Measurements from ENCODE around the gene PSAP.

PSAP gene

DNA sequence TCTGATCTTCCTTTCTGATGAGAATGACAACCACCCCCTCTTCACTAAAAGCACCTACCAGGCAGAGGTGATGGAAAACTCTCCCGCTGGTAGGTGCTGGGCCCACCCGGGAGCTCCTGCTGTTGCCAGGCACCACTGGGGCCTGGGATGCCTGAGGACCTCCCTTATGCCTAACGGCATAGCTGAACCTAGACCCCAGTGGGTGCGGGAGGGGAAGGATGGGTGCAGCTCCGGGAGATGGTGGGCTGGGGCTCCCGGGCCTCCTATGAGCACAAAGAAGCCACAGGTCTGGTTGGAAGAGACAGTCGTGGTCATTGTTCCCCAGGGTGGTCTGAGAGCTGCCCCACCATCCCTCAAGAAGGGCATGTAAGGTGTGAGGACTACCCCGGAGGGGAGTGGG, 62.1 kb downstream of the PSAP start:
- no peak for DNase-seq (ENCODE audit: low read depth in 3 of 3, low spot score in 1 of 3)

DNA sequence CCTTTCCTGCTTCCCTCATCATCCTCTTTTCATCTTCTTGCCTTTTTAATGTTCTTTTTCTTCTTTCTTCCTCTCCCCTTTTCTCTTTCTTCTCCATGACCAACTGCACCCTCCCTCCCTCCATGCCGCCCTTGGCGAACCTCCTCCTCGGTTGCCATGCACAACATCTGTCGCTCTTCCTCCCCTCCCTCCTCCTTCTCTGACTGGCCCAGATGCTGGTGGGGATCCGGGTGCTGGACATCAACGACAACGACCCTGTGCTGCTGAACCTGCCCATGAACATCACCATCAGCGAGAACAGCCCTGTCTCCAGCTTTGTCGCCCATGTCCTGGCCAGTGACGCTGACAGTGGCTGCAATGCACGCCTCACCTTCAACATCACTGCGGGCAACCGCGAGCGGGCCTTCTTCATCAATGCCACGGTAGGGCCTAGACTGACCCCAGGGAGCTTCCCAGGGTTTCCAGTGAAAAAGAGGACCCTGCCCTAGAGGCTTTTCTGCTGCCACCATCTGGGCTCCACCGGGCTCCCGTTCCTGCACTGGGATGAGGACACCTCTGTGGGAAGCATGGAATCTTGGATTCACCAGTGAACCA, 66.3 kb downstream of the PSAP start:
- no peak for DNase-seq (ENCODE audit: low read depth in 3 of 3, low spot score in 1 of 3)

DNA sequence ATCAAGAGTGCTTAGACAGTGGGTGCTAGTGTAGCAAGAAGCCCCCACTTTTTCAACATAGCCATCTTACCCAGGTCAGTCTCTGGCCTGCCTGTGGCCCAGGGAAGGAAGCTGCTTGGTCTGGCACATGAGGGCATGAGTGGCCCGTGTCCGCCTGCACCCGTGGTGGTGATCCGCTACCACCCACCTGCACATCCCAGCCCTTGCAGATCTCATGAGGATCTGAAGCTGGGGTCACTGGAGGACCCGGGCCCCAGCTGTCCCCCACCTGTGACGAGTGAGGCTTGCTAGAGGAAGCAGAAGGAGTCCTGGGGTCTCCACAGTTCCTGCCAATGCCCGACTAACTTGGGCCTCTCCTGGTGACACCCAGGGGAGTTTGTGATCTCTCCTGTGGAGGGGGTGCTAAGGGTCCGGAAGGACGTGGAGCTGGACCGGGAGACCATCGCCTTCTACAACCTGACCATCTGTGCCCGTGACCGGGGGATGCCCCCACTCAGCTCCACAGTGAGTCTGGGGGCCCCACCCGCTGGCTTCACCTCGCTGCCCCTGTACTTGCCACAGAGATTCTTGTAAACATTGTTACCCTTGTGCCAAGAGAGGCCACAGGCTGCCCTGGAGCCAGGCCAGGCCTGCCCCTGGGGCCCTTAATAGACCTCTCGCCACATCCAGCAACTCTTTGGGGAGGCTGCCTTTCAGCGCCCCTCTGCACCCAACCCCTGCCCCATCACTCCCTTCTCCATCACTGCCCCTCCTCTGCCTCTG, 67.0 kb downstream of the PSAP start:
- DNase-seq (ENCODE audit: low read depth in 3 of 3, low spot score in 1 of 3) = no peak

DNA sequence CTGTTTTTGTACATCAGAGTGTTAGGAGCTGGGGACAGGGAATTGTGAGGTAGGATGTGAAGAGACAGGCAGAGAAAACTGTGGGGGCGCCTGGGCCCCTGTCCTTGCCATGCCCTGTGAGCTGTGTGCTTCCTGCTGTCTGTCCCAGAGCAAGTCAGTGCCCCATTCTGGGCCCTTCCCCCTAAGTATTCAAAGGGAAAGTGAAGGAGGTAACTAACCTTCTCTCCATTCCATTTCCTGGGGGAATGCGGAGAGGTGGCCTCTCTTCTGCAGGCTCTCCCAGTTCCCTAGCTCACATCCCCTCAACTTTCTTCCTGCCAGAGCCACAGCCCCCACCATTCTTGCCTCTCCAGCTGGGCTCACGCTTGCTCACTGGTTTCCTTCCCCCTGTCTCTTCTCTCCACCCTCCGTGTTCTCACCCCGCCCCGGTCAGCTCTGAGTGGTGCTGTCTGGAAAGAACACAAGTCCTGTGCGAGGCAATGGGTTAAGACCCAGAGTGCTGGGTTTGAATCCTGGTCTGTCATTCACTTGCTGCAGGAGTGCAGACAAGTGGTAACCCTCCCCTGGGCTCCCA, 68.0 kb downstream of the PSAP start:
- DNase-seq (ENCODE audit: low read depth in 3 of 3, low spot score in 1 of 3) = no peak

DNA sequence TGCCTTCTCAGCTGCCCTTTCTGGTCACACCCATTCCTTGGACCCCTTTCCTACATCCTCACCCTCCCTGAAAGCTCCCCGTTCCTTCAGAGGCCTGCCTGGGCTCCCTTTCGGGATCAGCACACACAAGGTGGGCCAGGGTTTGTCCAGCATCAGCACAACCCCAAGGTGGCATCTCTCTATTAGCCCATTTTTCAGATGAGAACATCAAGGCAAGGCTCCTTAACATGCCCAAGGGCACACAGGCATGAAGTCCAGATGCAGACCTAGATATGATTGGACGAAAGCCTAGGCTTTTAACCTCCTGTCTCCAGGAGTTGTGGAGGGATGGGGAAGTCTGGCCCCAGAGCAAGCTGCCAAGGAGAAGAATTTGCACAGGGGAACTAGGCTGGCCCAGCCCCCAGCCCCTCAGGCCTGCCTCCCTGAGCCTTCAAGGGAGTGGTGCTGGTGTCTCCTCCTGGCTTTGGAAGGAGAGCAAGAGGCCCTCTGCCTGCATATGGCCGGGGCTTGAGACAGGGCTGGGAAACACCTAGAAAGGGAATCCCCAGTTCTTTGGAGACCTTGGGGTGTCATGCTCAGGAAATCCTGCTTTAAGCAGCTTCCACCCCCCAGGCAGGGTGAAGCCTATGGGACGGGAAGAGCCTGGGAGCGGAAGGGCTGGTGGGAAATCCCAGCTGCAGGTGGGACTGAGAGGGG, 68.7 kb downstream of the PSAP start:
- no peak for DNase-seq (ENCODE audit: low read depth in 3 of 3, low spot score in 1 of 3)

DNA sequence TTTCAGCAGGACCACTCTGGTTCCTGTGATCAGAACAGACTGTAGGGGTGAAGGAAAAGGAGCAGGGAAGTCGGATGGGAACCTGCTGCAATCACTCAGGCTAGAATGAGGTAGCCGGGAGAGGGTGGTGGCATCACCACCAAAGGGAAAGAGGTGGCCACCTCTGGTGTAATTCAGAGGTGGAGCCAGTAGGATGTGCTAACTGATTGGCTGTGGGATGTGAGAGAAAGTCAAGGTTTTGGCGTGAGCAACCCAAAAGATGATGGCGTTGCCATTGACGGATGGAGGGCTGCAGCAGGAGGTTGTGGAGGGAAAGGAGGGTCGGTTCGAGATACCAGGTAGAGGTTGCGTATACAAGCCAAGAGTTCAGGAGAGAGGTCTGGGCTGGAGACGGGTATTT, 70.3 kb downstream of the PSAP start:
- DNase-seq (ENCODE audit: low read depth in 3 of 3, low spot score in 1 of 3) = no peak

DNA sequence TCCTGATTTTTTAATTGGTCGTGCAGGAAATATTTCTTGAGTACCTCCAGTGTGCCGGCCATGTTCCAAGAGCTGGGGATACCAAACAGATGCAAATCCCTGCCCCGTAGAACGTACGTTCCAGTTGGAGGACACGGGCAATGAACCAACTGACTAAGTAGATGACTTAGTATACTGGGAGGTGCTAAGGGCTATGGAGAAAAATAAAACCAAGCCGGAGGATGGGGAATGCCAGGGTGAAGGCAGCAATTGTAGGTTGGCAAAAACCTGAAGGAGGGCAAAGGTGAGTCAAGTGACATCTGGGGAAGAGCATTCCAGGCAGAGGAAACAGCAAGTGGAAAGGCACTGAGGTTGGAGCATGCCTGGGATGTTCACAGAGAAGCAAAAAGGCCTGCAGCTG, 70.9 kb downstream of the PSAP start:
- DNase-seq (ENCODE audit: low read depth in 3 of 3, low spot score in 1 of 3) = no peak

DNA sequence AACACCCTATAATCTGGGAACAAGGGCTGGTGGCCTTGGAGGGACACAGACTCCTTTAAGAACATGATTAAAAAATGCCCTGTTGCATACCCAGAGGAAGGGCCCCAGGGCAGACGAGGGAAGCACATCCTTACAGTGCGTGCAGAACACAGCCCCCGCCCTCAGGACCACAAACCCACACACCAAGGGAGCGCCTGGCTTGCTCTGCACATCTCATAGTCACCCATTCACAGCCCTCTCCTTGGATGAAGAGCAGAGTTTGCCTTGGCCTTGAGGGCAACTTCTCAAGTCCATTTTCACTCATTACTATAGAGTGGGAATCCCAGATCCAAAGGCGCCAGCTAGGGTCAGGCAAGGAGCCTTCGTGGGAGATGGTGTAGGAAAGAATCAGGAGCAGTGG, 71.4 kb downstream of the PSAP start:
- no peak for DNase-seq (ENCODE audit: low read depth in 3 of 3, low spot score in 1 of 3)

DNA sequence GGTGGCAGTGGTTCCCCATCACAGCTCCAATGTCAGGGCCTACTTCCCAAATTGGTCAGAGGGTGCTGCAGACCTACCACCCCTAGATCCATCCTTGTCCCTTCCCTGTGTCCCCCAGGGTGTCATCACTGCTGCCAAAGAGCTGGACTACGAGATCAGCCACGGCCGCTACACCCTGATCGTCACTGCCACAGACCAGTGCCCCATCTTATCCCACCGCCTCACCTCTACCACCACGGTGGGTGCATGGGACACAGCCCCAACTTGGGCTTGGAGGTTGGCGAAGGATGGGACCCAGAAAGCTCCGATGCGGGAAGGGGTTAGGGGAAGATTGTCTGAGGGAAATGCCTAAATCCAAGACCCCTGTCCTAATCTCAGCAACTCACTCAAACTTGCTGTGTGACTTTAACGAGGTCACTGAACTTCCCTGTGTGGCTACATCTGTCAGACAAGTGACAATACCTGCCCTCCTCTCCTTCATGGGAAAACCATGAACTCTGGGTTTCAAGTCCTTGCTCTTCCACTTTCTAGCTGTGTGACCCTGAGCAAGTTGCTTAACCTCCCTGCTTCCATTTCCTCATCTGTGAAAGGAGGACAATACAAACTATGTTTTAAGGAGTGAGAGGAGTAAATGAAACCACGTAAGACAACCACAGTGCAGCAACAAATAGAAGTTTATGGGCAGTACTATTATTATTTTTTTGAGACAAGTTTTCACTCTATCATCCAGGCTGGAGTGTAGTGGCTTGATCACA, 72.8 kb downstream of the PSAP start:
- no peak for DNase-seq (ENCODE audit: low read depth in 3 of 3, low spot score in 1 of 3)

DNA sequence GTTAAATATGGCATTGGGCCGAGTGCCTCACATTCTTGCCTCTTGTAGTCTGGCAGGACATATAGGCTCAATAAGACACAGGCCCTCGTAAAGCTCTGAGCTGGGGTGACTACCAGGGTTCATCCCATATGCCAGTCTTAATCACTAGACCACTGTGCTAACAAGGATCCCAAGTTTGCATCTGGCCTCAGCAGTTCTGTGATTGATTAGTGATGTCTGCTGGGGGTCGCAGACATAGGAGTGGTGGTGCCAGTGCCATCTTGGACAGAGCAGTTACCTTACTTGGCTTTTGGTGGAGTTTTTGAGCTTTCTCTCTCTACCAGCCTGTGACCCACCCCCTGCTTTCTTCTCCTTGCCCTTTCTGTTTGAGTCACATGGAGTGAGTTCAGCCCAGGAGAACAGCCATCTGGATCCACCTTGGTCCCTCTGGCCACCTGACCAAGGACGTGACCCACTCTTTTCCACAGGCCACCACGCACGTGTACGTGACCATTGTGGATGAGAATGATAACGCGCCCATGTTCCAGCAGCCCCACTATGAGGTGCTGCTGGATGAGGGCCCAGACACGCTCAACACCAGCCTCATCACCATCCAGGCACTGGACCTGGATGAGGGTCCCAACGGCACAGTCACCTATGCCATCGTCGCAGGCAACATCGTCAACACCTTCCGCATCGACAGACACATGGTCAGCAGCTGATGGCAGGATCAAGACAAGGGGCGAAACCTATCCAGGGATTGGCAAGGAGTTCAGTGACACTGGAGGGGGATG, 73.7 kb downstream of the PSAP start:
- no peak for DNase-seq (ENCODE audit: low read depth in 3 of 3, low spot score in 1 of 3)

DNA sequence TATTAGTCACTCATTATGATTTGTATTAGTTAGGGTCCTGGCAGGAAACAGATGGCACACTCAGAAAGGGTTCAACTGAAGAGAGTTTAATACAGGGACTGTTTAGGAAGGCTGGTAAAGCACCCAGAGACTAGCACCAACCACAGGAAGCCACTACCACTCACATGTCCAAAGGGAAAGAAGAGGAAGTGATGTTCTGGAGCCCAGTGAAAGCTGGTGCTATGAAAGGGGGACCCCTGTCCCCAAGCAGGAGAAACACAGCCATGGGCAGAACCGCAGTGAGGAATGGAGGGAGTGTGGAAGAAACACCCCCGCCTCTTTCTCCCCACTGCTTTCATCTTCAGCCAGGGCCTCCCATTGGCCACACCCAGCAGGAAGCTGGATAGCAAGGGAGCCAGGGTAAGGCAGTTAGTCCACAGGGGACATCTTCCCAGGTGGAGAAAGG, 74.5 kb downstream of the PSAP start:
- DNase-seq (ENCODE audit: low read depth in 3 of 3, low spot score in 1 of 3) = no peak

DNA sequence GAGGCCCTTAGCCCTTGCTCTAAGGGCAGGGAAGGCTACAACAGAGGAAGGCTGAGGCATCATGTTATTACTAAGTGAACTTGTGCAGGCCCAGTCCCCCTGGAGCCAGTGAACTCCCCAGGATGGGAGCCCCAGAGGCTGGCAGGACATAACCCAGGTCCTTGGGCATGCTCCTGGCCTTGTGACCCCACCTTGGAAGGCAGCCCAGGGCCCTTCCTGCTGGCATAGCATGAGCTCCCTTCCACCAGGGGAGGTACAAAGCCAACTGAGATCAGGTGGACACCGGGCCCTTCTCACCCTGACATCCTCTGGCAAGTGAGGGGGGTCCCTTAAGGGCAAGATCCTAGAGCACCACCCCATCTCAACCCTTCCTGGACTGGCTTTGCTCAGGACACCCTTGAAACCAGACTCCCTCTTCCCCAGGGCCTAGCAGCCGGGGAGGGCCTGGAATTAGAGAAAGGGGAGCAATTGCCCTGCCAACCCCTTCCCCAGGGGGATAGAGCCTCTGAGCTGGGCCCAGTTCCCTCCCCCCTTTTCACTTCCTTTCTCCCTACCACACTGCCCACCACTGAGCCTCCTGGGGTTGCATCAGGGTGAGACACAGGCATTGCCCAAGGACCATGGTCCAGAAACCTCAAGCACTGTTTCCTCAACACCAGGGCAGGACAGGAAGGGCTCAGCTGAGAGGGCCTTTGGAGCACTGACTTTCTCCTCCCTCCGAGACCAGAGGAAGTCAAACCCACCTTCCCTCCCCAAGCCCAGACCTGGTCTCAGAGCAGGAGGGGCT, 75.9 kb downstream of the PSAP start:
- no peak for DNase-seq (ENCODE audit: low read depth in 3 of 3, low spot score in 1 of 3)

DNA sequence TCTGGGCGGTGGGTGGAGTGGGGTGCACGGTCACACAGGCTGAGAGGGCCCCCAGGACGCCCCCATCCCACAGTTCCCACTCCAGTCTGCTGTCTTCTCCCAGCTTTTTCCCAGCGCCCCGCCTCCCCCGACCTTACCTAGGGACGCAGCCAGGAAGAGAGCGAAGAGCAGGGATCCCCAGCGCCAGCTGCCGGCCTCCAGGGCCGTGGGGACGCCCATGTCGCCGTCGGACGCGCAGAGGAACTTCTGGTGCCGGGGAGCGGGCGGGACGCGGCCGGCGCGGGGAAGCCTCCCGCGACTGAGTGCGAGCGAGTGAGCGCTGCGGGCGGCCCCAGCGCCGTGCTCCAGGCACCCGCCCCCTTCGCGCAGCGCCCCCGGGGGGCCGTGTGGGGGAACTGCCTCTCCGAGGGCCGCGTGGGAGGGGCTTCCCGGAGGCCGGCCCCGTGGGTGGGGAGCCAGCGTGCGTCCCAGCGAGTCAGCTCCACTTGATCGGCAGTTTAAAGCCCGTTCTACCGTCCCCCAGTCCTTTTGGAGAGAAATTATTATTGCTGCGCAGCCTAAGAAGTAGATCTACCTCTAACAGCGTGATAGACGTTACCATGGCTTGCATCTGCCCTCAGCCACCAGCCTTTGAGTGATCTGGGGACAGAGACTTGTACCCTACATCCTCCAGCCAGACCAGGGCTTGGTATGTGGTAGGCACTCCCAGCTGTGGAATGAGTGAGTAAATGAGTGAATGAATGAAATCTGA, 77.7 kb downstream of the PSAP start, which contains the start of gene VSIR:
Gene VSIR, minus strand, starts transcription at position 300 of the 751 bp plus-strand sequence. Its CDS starts 81 bp downstream, at position 219.
- DNase-seq (ENCODE audit: low read depth in 3 of 3, low spot score in 1 of 3) = peak; percentile 81 to 98 (median 94)

DNA sequence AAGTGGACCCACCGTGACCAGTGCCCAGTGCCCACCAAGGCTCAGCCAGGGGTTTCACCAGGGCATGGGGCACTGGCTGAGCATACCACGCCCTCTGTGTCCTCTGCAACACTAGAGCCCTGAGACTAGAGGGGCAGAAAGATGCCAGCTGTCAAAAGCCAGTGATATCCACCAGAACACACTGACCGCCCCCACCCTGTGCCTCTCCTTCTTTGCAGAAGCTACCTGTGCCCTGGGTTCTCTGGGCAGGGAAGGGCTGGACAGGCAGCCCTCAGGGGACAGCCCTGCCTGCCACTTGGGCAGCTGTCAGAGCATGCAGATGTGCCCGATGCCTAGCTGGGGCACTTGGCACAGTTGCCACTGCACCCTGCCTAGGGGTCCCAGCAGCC, 78.2 kb downstream of the PSAP start:
- no peak for DNase-seq (ENCODE audit: low read depth in 3 of 3, low spot score in 1 of 3)

DNA sequence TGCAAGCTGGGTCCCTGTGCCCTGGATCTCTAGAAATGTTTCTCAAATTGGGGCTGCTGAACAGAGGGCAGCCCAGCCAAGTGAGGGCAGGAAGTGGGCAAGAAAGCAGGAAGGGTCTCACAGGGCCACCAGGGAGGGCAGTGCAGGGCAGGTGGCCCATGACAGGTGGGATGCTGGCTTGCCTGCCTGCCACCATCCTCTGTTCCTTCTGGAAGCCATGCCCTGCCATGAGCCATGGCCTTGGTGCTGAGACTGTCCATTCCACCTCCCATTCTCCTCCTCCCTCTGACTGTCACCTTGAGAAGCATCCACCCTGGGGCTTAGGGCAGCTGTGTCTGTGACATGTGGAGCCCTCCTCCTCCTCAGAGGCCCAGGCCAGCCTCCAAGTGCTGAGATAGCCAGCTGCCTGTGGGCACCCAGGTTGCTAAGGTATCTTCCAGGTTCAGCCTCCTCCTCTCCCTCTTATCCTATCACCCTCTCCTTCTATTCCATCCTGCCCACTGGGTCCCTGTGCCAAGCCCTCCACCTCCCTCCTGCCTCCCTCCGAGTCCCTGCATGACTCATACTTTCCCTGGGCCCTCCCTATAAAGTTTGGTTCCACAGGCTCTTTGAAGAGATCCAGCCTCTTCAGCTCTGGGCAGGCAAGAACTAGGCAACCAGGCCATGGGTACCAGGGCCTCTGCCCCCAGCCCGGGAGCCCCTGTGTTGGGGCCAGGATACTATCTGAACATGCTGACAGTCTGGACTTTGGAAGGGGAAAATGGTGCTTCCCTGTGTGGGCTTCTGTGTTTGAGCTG, 79.0 kb downstream of the PSAP start:
- peak in 2 of 3 donors; percentile 22 to 45 for DNase-seq (ENCODE audit: low read depth in 3 of 3, low spot score in 1 of 3)

DNA sequence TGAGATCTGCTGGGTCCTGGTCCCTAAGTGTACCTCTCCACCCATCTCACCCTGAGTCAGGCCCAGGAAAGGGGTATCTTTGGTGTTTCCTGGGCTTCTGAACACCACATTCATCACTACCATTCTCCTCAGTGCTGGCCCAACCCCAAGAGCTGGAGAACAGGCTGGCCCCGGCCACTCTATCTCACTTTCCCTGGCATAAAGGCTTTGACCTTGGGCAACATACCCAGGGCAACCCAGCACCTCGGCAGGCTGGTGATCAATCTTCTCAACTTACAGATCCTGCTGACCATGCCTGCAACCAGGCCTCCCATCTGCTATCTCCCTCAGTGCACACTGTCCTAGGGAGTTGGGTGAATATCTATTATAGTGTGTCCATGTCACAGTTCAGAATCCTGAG, 79.8 kb downstream of the PSAP start:
- DNase-seq (ENCODE audit: low read depth in 3 of 3, low spot score in 1 of 3) = no peak

DNA sequence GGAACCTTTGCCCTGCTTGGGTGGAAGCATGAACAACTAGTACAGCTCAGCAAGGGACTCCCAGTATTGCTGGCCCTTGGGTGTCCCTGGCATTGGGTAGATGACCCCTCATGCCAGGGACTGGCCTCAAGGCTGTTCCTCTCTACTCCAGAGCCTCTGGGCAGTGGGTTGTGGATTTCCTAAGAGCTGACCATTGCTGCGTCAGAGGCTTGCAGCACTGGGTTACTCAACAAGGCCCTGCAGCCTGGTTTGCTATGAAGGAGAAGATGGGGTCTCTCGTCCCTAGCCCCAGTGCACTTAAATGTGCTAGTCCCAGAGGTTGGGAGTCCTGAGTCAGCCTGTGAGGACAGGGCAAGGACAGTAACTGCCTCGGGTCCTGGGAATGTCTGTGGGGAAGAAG, 80.3 kb downstream of the PSAP start:
- DNase-seq (ENCODE audit: low read depth in 3 of 3, low spot score in 1 of 3) = no peak

DNA sequence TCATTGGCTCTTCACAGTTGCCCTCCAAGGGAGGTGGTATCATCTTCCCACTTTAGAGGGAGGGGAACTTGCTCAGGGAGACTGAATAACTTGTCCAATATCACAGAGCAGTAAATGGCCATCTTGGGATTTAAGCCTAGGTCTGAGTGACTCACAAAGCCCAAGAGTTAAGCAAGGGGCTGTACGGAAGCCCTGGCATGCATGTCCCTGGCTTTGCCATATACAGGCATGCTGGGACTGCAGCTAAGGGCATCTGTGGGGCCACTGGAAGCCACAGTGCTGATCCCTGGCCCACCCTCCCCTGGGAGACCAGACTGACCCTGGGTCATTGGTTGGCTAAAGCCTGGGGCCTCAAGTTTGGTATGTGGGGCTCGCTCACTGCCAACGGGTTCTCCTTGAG, 80.8 kb downstream of the PSAP start:
- DNase-seq (ENCODE audit: low read depth in 3 of 3, low spot score in 1 of 3) = no peak
